Transverse colon (tissue), 3 donors: ENCODE results near the gene NENF.

Experiments
- CTCF ChIP-seq, 5 experiments: fragments of 200-600 bp in 3 of 5; fragments of 450-650 bp in 2 of 5; sonication (generic) in 3 of 5; IDR thresholded peaks; 1 replicate in 2 of 5; 2 replicates in 3 of 5; pipeline ENCODE4 v1.5.1; 2016 to 2017; ENCODE audit warnings: antibody characterized with exemption in 5 of 5, inconsistent platforms in 3 of 5, mild to moderate bottlenecking in 2 of 5, moderate library complexity in 1 of 5
- EP300 ChIP-seq: sonication (generic); formaldehyde crosslinking; IDR thresholded peaks from one replicate; pipeline ENCODE4 v1.6.1; 2017; ENCODE audit warnings: antibody characterized with exemption, low read depth

GRCh38 chr1:212488436-212489283, 55.9 kb downstream of the NENF start:
- TF ChIP-seq CTCF (IDR thresholded peaks at IDR 0.05) (no peak), EP300 (no peak)
